Inflammatory macrophage treated with lipopolysaccharide for 4 hours (primary cell): ENCODE data around the gene RNPEPL1.
"Not testable (repeated sequence)": the region's sequence is repeated elsewhere in the genome, so short reads cannot be mapped to it uniquely, and the experiment has no call there.

ENCODE experiments used
- DNase-seq: peaks from one replicate; pipeline ENCODE4 v3.0.0-alpha.2; 2020

Gene RNPEPL1, protein sequence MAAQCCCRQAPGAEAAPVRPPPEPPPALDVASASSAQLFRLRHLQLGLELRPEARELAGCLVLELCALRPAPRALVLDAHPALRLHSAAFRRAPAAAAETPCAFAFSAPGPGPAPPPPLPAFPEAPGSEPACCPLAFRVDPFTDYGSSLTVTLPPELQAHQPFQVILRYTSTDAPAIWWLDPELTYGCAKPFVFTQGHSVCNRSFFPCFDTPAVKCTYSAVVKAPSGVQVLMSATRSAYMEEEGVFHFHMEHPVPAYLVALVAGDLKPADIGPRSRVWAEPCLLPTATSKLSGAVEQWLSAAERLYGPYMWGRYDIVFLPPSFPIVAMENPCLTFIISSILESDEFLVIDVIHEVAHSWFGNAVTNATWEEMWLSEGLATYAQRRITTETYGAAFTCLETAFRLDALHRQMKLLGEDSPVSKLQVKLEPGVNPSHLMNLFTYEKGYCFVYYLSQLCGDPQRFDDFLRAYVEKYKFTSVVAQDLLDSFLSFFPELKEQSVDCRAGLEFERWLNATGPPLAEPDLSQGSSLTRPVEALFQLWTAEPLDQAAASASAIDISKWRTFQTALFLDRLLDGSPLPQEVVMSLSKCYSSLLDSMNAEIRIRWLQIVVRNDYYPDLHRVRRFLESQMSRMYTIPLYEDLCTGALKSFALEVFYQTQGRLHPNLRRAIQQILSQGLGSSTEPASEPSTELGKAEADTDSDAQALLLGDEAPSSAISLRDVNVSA

DNA sequence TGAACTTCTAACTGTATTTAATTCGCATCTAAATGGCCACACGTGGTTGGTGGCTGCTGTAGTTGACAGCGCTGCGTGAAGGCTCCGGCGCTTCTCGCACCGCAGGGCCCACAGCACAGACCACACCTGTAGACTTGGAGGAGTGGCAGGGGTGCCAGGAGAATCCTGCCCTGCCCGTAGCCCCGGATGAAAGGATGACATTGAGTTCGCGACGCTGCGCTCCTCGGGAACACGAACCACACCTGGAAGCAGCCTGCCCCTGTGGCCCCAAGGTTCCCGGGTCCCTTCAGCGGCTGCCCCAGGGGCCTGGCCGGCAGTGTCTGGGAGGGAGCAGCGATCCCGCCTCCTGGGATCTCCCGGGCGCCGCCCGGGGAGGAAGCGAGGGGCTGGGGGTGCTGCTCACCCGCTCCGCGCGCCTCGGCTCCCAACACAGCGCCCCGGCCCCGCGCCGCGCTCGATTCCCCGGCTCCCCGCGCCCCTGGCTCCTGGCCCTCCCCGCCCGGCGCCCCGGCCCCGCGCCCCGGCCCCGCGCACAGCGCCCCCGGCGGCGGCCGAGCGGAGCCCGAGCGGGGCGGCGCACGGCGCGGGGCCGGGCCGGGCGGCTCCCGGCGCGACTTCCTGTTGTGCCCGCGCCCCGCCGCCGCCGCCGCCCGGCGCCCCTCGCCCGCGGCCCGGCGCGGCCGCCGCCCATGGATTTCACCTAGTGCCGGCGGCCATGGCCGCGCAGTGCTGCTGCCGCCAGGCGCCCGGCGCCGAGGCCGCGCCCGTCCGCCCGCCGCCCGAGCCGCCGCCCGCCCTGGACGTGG is at the start of gene RNPEPL1:
Gene RNPEPL1, plus strand, starts transcription at position 613 of the 806 bp plus-strand sequence. Its CDS starts 103 bp downstream, at position 716.
- DNase-seq = peak; percentile 56

DNA sequence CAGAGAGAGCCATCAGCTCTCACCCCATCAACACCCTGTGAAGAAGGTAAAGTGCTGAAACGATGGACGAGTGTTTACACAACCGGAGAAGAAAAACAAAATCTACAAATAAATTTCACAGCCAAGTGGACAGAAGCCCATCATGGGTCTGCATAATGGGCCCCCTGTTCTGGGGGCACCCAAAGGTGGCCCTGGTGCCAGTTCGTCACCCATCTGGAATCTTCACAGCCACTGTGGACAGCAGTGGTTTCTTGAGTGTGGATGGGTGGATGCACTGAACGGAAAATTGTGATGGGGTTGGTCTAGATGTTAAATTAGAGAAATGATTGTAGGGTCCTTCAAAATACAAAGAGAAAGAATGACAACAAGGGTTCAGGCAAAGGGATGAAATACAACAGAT is 49.3 kb upstream of the RNPEPL1 start:
- DNase-seq = no peak

DNA sequence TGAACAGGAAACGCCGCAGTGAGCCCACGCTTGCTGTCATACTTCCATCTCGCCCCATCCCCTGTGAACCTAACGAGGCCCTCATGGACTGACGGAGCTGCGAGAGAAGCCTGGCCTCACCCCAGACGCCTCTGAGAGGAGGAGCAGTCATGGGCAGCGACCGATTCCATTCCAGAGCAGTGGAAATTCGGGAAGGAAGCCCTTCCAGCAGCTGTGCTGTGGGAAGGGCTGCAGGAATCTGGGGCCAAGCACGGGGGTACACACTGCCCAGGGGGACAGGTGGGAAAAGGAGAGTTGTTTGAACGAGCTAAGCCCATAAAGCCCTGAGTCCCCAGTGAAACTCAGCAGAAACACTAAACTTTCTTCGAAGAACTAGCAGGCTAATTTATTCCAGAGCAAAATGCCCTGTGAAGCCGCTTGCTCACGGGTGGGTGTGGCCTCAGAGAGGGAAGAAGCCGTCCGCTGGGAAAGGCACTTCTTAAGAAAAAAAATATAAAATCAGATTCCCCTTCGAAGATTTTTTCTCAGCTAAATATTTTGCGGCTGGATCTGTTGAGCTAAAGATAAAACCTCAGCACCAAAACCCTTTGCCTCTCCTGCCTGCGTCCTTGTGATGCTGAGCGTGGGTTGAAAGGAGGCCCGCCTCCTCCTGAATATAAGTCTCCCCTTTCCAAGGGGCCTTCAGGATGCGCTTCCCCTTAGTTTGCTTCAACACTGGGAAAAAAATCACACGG is 48.7 kb upstream of the RNPEPL1 start:
- no peak for DNase-seq

DNA sequence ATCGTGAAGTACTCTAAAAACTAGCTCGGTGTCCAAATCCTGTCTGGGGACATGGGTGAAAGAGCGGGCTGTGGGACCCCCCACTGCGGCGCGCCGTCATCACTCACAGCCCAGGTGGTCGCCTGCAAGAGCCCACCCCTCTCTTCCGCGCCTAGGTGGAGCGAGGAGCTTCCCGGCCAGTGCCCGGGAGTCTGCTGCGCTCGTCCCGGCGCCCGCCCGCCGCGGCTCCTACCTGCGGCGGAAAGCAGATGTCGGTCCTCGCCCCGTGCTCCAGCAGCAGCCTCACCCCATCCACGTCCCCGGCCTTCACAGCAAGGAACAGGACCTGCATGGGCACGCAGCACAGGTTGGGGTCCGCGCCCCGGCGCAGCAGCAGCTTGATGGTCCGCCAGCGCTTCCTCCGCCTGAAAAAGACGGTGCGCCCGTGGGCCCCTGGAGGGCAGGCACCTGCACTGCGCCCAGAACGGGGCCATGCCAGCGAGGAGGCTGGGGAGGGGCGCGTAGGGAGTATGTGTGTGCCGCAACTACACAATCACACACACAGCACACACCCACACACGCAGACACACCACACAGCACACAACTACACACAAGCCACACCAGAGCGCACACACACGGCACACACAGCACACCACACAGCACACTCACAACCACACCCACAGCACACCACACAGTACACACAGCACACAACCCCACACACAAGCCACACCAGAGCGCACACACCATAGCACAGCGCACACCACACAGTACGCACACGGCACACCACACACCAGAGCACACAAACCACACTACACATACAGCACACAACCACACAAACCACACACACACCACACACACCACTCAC is 47.9 kb upstream of the RNPEPL1 start:
- DNase-seq = no peak

DNA sequence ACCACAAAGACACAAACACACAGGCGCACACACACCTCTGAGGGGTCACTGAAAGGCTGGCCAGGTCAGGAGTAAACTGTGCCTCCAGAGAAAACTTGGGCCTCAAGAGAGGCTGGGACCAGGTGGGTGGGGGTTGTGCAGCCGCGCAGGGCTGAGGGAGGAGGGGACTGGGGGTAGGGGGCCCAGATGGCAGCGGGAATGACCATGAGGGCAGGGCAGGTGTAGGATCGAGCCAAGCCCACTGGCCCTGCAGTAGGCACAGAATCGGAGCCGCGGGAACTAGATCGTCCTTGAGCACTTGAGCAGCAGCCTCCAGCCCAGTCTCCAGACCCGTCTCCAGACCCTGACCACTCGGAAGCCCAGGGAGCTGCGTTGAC is 47.3 kb upstream of the RNPEPL1 start:
- DNase-seq = no peak

DNA sequence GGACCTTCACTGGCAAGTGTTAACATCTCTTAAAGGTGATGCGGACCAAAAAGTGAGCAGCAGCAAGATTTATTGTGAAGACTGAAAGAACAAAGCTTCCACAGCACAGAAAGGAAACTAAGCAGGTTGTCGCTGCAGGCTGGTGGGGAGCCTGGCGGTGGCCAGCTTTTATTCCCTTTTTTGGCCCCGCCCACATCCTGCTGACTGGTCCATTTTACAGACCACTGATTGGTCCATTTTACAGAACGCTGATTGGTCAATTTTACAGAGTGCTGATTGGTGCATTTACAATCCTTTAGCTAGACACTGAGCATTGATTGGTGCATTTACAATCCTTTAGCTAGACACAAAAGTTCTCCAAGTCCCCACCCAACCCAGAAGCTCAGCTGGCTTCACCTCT is 46.4 kb upstream of the RNPEPL1 start:
- DNase-seq = not testable (repeated sequence)

DNA sequence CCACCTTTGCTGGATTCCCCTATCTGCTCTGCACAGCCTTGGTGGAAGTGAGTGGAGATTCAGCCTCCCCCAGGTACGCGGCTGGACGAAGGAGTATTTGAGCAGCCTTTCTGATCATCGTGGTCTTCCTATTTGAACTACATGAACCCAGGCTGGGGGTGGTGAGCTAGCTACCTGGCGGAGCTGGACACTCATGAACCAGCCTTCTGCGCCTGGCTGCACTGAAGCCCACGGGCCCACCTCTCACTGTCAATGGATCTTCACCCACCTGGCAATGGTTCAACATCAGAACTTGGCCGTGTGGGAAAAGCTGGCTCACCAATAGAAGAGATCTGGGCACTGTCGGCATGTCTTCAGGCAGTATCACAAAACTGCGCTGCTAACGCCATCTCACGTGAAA is 45.9 kb upstream of the RNPEPL1 start:
- DNase-seq = no peak

DNA sequence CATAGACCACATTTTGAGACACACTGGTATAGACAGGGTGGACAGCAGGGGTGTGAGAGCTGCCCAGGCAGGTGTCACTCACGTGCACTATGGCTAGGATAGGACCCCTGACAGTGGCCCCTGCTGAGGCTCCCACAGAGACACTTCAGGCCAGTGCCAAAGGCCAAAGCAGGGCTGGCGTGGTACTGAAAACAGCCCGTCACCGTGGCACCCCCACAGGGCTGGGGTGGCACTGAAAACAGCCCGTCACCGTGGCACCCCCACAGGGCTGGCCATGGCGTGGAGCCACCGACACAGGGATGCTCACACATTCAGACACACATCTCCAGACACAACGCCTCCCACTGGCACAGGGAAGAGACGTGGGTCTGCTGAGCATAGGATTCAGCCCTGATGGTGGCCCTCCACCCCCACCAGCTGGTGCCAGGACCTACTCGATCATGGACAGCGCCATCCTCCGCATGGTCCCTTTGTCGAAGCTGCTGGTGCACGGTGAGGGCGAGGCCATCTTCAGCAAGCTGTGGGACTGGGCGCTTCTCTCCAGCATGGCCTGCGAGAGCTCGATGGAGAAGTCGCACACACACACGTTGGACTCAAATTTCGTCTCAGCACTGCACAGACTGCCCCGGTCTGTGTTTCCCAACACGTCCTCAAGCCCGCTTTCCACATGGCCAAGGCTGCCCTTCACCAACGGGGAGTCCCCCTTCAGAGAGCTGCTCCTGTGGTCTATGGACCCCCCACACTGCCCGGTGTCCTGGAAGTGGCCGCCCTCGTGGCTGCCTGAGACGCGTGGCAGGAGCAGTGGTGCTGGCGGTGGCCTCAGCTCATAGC is 44.6 kb upstream of the RNPEPL1 start:
- no peak for DNase-seq

DNA sequence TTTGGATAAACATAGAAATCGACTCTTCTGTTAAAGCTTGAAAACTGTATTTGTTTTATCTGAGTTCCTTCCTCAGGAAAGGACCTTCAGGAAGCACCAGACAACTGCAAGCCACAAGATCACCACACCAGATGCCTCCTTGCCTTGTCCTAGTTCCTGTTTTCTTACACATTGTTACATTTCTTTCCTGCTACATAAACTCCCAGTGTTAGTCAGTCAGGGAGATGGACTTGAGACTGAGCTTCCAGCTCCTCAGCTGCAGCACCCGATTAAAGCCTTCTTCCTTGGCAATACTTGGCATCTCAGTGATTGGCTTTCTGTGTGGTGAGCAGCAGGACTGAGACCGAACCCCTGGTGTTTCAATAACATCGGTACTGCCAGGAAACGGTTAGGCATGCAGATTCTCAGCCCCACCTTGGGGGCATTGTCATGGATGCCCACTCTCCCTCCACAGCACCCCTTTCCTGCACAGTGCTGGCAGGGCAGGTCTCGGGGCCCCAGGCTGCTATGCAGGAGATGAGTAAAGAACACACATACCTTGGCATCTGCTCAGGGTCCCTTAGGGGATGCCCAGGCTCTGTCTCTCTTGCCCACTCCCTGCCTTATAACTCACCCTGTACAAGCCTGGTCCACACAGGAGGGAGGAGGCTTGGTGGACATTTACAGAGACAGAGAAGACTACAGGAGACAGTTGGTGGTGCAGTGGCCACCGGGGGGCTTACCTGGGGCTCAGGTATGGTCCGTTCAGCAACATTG is 43.1 kb upstream of the RNPEPL1 start:
- DNase-seq = no peak

DNA sequence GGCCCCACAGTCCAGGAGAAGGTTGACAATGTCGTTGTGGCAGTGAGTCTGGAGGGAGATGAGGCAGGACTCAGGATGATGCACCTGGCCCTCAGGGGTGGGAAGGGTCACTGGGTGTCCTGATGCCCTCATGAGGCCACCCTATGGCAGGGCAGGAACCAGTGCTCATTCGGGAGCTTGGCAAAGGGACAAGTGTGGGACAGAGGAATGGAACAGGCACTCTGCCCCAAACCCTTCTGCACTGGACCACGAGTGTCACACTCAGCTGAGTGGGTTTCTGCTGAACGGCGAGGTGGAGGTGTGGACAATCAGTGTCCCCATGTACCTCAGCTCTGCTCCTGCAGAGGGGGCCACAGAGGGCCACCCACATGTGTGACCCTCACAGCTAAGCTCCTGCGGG is 42.5 kb upstream of the RNPEPL1 start:
- DNase-seq = no peak

DNA sequence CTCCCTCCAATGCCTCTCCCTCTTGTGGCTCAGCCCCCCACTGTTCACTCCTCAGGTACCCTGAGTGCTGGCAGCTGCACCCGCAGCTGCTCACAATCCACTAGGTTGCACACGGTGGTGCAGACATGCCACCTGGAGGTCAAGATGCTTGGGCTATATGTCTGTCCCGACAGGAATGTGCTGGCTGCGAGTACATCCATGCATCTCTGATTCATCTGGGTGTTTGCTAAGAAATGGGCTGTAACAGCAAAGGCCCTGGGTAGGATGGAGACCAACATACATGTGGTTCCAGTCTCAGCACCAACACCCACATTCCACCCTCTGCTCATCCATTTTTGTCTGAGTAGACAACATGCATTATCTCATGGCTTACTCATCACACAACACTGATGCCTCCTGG is 41.8 kb upstream of the RNPEPL1 start:
- DNase-seq = no peak

DNA sequence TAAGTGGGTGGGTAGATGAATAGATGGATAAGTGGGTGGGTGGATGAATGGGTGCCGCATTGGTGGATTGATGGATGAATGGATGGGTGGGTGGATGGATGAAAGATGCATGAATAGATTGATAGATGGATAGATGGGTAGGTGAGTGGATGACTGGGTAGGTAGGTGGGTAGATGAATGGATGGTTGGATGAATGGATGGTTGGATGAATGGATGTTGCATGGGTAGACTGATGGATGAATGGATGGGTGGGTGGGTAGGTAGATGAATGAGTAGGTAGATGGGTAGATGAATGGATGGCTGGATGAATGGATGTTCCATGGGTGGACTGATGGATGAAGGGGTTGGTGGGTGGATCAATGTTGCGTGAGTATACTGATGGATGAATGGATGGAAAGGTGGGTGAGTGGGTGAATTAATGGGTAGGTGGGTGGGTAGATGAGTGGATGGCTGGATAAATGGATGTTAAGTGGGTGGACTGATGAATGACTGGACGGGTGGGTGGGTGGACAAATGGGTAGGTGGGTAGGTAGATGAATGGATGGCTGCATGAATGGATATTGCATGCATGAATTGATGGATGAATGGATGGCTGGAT is 41.0 kb upstream of the RNPEPL1 start:
- no peak for DNase-seq

DNA sequence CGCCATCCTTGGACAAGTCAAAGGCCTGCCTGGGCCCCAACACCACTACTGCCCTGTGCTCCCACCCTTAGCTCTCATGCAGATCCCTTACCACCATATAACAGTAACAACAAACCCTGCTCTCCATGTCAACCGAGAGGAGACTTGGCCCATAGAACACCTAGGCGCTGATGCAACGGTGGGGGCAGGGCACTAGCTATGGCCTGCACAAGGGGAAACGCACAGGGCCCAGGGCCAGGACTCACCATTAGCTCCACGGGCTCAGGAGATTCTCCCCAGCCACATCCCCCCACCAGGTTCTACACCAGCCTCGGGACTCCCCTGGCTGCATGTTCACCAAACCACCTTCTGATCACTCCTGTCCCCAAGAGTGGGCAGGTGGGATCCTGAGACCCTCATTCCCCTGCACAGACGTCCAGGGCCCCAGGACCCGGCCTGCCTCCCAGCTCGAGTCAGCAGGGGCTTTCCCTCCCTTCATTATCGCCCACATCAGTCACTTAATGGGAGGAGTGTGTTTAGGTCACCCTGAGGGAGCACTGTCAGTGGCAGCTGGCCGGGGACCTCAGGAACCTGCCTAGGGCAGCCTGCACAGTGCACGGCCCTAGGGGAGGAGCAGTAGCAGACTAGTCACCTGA is 39.8 kb upstream of the RNPEPL1 start:
- DNase-seq = no peak

DNA sequence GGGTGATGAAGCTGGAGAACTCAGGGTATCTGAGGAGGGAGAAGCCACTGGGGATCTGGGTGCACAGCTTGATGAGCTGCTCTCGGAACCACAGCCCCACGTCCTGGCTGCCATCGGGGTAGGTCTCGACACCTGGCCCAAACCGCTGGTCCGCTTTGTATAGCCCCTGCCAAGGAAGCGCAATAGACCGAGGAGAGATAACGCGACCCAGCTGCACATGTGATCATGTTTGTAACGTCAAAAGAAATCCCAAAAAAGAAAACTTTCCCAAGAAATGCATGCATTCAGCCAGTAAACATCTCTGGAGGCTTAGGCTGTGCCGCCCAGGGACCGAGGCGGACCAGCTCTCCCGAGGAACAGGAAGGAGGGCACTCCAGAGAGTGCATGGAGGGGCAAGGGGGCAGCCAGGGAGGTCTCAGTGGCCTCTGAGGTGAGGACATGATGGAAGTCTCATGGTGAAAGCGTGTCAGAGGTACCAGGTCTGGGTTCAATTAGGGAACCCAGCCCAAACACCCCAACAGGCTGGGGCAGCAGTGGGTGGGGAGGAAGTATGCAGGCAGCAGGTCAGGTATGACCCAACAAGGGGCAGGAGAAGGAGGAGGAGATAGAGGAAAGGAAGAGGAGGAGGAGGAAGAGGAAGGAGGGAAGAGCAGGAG is 38.8 kb upstream of the RNPEPL1 start:
- DNase-seq = no peak

DNA sequence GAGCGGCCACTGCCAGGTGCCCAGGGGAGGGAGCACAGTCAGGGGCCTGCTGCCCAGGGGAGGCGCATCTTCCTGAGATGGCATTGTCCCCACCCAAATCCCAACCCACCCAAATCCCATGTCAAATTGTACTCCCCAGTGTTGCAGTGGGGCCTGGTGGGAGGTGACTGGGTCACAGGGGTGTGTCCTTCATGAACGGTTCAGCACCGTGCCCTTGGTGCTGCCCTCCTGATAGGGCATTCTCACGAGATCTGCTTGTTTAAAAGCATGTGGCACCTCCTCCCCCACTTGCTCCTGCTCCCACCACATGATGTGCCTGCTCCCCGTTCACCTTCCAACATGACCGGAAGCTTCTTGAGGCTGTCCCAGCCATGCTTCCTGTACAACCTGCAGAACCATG is 38.1 kb upstream of the RNPEPL1 start:
- DNase-seq = no peak

DNA sequence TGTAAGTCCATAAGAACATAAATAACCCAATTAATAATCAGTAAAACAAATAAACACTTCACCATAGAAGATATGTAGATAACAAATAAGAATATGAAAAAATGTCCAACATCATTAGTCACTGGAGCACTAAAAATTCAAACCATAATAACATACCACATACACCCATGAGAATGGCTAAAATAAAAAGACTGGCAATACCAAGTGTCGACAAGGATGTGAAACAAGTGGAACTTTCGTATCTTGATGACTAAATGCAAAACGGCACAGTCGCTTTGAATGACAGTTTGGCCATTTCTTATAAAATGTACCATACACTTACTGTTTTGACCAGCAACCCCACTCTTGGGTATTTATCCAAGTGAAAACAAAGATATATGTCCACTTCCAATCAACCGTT is 37.2 kb upstream of the RNPEPL1 start:
- DNase-seq = no peak

DNA sequence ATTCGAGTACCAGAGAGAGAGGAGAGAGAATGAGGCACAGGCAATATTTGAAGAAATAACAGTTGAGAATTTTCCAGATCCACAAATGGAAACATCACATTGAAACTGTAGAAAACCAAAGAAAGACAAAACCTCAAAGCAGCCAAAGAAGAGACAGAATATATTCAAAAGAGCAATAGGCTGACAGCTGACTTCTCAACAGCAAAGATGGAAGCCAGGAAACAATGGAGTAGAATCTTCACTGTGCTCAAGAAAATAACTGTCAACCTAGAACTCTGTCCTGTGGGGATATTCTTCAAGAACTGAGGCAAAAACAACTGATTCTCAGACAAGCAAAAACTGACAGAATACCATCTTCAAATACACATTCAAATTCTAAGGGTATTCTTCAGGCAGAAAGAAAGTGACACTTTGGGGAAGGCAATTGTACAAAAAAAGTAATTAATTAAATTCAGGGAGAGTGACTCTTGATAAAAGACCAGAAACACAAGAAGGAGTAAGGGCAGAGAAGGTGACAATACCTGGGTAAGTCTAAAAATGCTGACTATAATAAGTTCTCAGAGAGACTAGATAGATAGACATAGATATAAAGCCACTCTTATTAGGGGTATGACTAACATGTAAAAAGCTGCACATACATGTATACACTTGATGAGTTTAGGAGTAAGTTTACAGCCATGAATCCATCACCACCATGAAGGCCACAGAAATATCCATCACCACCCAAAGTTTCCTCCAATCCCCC is 36.1 kb upstream of the RNPEPL1 start:
- DNase-seq = no peak
